Osteocyte (in vitro differentiated cells): ENCODE measurements around the gene TNP1. TPM values are rescaled to one million over a fixed set of nuclear protein-coding genes. Genes with fewer than 3 reads are reported as not detected.

Experiments
- DNase-seq: peaks from one replicate; pipeline ENCODE4 v3.0.0; 2021; ENCODE audit warnings: mixed read lengths; ENCODE audit not compliant: unreplicated experiment; ENCODE audit errors: extremely low spot score
- H3K27ac Mint-ChIP-seq: one replicate; pipeline ENCODE4 v1.8.0; 2021; ENCODE audit warnings: mild to moderate bottlenecking, mixed read lengths; ENCODE audit not compliant: unreplicated experiment
- H3K27me3 Mint-ChIP-seq: one replicate; pipeline ENCODE4 v1.8.0; 2021; ENCODE audit warnings: mixed read lengths; ENCODE audit not compliant: unreplicated experiment
- H3K36me3 Mint-ChIP-seq: one replicate; pipeline ENCODE4 v1.8.0; 2021; ENCODE audit warnings: mixed read lengths; ENCODE audit not compliant: unreplicated experiment
- H3K4me1 Mint-ChIP-seq: one replicate; pipeline ENCODE4 v1.8.0; 2021; ENCODE audit warnings: mixed read lengths; ENCODE audit not compliant: unreplicated experiment
- H3K4me3 Mint-ChIP-seq: one replicate; pipeline ENCODE4 v1.8.0; 2021; ENCODE audit warnings: mild to moderate bottlenecking, moderate library complexity, mixed read lengths; ENCODE audit not compliant: unreplicated experiment
- H3K9me3 Mint-ChIP-seq: one replicate; pipeline ENCODE4 v1.8.0; 2021; ENCODE audit warnings: mixed read lengths; ENCODE audit not compliant: unreplicated experiment
- total RNA-seq: library from RNA; stranded (reverse); gene quantifications from 2 replicates; pipeline ENCODE4 v1.2.1, GENCODE V29; 2021
- TF ChIP-seq, protein P1 (sequence below): fragments of 200-600 bp; sonication (generic); IDR thresholded peaks from 2 replicates; pipeline ENCODE4 v1.5.0; 2021; ENCODE audit warnings: antibody characterized with exemption, mild to moderate bottlenecking, moderate library complexity

Gene TNP1
- total RNA-seq, 1 donor from 2014 or later = not detected

DNA sequence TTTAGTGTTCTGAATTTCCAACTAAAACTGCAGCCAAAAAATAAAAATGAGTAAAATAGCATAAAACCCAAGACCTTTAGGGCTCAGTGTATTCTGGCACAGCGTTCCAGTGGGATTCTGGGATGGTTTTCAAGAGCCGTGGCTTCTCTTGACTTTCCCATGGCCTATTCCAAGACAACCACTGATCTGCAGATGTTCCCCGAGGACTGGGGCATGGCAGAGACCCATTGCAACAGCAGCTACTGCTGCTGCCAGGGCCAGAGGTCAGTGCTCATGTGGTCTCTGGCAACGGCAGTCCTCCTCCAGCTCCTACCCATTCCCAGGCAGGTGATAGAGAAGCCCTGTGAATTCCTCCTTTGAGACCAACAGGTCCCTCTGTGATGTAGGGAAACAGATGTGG lies 26.8 kb downstream of the TNP1 start:
- Mint-ChIP-seq H3K27me3 (peaks cover 8% of the 10 kb centered on the region), H3K9me3 (peaks cover 5% of the 10 kb centered on the region), H3K4me3 (no peak overlapping the region), H3K36me3 (no peaks in the 10 kb centered on the region), H3K4me1 (peaks cover 15% of the 10 kb centered on the region), H3K27ac (no peak overlapping the region)
- TF ChIP-seq, protein P1, sequence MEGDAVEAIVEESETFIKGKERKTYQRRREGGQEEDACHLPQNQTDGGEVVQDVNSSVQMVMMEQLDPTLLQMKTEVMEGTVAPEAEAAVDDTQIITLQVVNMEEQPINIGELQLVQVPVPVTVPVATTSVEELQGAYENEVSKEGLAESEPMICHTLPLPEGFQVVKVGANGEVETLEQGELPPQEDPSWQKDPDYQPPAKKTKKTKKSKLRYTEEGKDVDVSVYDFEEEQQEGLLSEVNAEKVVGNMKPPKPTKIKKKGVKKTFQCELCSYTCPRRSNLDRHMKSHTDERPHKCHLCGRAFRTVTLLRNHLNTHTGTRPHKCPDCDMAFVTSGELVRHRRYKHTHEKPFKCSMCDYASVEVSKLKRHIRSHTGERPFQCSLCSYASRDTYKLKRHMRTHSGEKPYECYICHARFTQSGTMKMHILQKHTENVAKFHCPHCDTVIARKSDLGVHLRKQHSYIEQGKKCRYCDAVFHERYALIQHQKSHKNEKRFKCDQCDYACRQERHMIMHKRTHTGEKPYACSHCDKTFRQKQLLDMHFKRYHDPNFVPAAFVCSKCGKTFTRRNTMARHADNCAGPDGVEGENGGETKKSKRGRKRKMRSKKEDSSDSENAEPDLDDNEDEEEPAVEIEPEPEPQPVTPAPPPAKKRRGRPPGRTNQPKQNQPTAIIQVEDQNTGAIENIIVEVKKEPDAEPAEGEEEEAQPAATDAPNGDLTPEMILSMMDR = no peak
- no peak for DNase-seq

DNA sequence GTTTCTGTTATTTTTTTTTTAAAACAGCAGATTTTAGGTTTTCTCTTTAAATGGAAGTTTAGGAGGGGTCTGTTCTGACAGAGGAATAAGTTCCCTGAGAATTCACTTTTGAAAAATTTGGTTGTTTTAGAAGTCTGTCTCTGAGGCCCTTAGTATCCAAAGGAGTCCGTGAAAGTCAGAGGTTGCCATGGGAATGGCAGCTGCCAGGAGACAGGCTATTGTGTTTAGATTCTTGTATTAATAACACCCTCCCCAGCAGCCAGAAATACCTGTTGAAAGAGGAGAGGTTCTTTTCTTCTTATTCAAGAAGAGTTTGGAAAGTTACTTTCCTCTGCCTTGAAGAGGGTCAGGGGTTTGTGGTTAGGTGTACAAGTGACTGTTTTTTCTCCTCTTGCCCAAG lies 29.5 kb downstream of the TNP1 start:
- TF ChIP-seq, protein P1 = no peak
- peaks cover 8% of the 10 kb centered on the region for H3K4me1 Mint-ChIP-seq
- H3K4me3 Mint-ChIP-seq = no peak overlapping the region
- no peak for DNase-seq
- no peaks in the 10 kb centered on the region for H3K36me3 Mint-ChIP-seq
- no peak overlapping the region for H3K27ac Mint-ChIP-seq
- H3K9me3 Mint-ChIP-seq = no peaks in the 10 kb centered on the region
- H3K27me3 Mint-ChIP-seq = peaks cover 24% of the 10 kb centered on the region

DNA sequence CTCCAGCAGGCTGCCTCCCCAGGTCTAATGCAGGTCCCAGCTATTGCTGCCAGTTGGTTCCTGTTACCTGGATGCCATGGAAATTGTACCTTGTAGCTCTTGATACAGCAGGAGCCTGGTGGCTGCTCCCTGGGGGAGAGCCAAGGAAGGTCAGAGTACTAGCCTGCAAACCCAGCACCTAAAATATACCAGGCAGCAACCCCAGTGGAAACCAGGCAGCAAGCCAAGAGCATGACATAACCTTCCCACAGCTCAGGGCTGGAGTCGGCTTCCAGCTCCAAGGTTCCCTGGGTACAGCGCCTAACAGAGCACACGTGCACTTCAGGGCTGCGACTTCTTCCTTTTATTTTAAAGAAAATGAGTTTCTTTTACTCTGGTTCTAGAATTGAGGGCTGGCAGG lies 30.3 kb downstream of the TNP1 start:
- H3K27ac Mint-ChIP-seq = no peak overlapping the region

DNA sequence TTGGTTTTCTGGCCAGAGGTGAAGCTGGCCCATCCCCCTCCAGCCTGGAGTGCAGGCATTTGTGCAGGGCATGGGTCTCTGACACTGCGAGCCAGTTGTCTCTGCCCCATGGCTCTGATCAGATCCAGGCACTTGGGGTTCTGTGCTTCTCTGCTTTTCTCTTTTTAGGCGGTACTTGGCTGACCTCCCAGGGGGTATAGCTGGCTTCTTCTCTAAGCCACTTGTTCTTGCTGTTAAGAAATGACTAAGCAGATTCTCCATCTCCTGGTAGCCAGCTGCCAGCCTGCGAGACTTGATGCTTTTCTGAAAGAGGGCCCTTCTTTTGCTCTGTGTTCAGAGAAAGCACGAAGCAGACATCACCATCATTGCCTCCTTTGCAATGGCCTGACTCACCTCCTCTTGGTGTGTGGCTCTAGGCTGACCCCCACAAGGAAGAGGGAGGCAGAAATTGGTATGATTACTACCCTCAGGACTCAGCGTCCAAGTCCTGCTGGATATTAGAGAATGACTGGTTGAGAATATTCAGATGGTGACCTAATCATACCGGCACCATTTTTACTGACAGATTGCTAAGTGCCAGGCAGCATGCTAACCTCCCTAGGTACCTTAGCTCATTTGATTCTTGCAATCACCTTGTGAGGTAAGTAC lies 32.7 kb downstream of the TNP1 start:
- no peak overlapping the region for H3K4me3 Mint-ChIP-seq
- no peak for DNase-seq
- H3K4me1 Mint-ChIP-seq = peaks cover 8% of the 10 kb centered on the region

More for the DNA sequence above, 30.3 kb downstream of the TNP1 start:
- TF ChIP-seq, protein P1 = no peak
- Mint-ChIP-seq H3K4me3 (no peak overlapping the region), H3K4me1 (peaks cover 8% of the 10 kb centered on the region), H3K36me3 (no peaks in the 10 kb centered on the region), H3K27me3 (peaks cover 31% of the 10 kb centered on the region), H3K9me3 (no peaks in the 10 kb centered on the region)
- no peak for DNase-seq

DNA sequence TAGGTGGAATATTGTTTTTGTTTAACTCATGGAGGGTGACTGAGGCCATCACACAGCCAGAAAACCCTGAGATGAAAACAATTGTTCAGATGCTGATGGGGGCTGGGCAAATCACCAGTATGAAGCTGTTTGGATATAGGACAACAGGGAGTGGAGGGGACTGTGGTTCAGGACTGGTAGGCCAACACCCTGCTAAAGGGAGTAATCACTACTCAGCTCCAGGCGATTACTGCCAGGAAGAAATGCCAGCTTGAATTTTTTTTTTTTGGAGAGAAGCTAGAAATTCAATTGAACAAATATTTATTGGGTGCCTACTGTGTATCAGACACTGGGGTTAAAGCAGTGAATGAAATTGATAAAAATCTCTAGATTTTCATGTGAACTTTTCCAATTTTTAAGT lies 37.4 kb downstream of the TNP1 start:
- H3K27me3 Mint-ChIP-seq = peaks cover 40% of the 10 kb centered on the region
- no peak for DNase-seq
- H3K4me3 Mint-ChIP-seq = no peak overlapping the region
- peaks cover 2% of the 10 kb centered on the region for H3K4me1 Mint-ChIP-seq
- H3K27ac Mint-ChIP-seq = no peak overlapping the region
- H3K9me3 Mint-ChIP-seq = no peaks in the 10 kb centered on the region
- TF ChIP-seq, protein P1 = no peak
- H3K36me3 Mint-ChIP-seq = no peaks in the 10 kb centered on the region

More for the DNA sequence above, 32.7 kb downstream of the TNP1 start:
- Mint-ChIP-seq H3K9me3 (no peaks in the 10 kb centered on the region), H3K36me3 (no peaks in the 10 kb centered on the region), H3K27me3 (peaks cover 31% of the 10 kb centered on the region), H3K27ac (no peak overlapping the region)
- TF ChIP-seq, protein P1 = no peak
